Mesenchymal stem cell (in vitro differentiated cells and primary cell): ENCODE data around the gene PLCD1.

ENCODE experiments used
- DNase-seq: peaks from one replicate; pipeline ENCODE4 v3.0.0-alpha.2; 2013
- H2AFZ ChIP-seq: one replicate; pipeline ENCODE4 v1.6.1; 2013; ENCODE audit warnings: low read depth, mild to moderate bottlenecking, control low read depth, inconsistent platforms, low read length, moderate library complexity
- H2AK5ac ChIP-seq: 2 replicates; pipeline ENCODE4 v1.6.1; 2013; ENCODE audit warnings: low read length, moderate library complexity, mild to moderate bottlenecking, inconsistent platforms; ENCODE audit not compliant: severe bottlenecking
- H2BK120ac ChIP-seq: one replicate; pipeline ENCODE4 v1.6.1; 2013; ENCODE audit warnings: low read depth, mild to moderate bottlenecking, inconsistent platforms, low read length, moderate library complexity
- H2BK12ac ChIP-seq, 2 experiments: one replicate each; pipeline ENCODE4 v1.6.1; 2013; ENCODE audit warnings: inconsistent platforms in 2 of 2, low read length in 2 of 2, mild to moderate bottlenecking in 2 of 2, moderate library complexity in 2 of 2, control low read depth in 1 of 2
- H2BK15ac ChIP-seq: one replicate; pipeline ENCODE4 v1.6.1; 2013; ENCODE audit warnings: mild to moderate bottlenecking, low read depth, inconsistent platforms; ENCODE audit not compliant: poor library complexity, severe bottlenecking
- H2BK5ac ChIP-seq: 2 replicates; pipeline ENCODE4 v1.6.1; 2013; ENCODE audit warnings: low read depth, mild to moderate bottlenecking, low read length, control low read depth, inconsistent platforms; ENCODE audit not compliant: poor library complexity, severe bottlenecking
- H3K14ac ChIP-seq, 2 experiments: one replicate each; pipeline ENCODE4 v1.6.1; 2013; ENCODE audit warnings: inconsistent platforms in 2 of 2, low read length in 2 of 2, control low read depth in 1 of 2, mild to moderate bottlenecking in 1 of 2, moderate library complexity in 1 of 2
- H3K18ac ChIP-seq, 2 experiments: one replicate each; pipeline ENCODE4 v1.6.1; 2013; ENCODE audit warnings: inconsistent platforms in 2 of 2, low read length in 2 of 2, control low read depth in 1 of 2, low read depth in 1 of 2, mild to moderate bottlenecking in 1 of 2
- H3K23ac ChIP-seq, 2 experiments: one replicate each; pipeline ENCODE4 v1.6.1; 2013; ENCODE audit warnings: inconsistent platforms in 2 of 2, low read length in 2 of 2, mild to moderate bottlenecking in 2 of 2, moderate library complexity in 2 of 2, control low read depth in 1 of 2
- H3K27ac ChIP-seq: 2 replicates; pipeline ENCODE4 v1.5.1; 2013; ENCODE audit warnings: mild to moderate bottlenecking, moderate library complexity, low read length, control low read depth, inconsistent platforms; ENCODE audit not compliant: poor library complexity, severe bottlenecking
- H3K27me3 ChIP-seq, 2 experiments: 2 replicates each; pipeline versions ENCODE4 v1.6.1 to v1.7.0; 2013; ENCODE audit warnings: low read length in 2 of 2, mild to moderate bottlenecking in 2 of 2, moderate library complexity in 2 of 2, control low read depth in 1 of 2, inconsistent platforms in 1 of 2; ENCODE audit not compliant: control insufficient read depth in 1 of 2, insufficient read depth in 1 of 2
- H3K36me3 ChIP-seq, 2 experiments: 2 replicates each; pipeline versions ENCODE4 v1.6.1 to v1.7.0; 2013; ENCODE audit warnings: low read length in 2 of 2, control low read depth in 1 of 2, inconsistent platforms in 1 of 2, low read depth in 1 of 2, mild to moderate bottlenecking in 1 of 2; ENCODE audit not compliant: insufficient read depth in 2 of 2, control insufficient read depth in 1 of 2
- H3K4ac ChIP-seq, 2 experiments: one replicate each; pipeline ENCODE4 v1.6.1; 2013; ENCODE audit warnings: inconsistent platforms in 2 of 2, low read length in 2 of 2, mild to moderate bottlenecking in 2 of 2, moderate library complexity in 2 of 2, control low read depth in 1 of 2, low read depth in 1 of 2
- H3K4me1 ChIP-seq: 2 replicates; pipeline ENCODE4 v1.6.1; 2013; ENCODE audit warnings: low read depth, low read length, control low read depth; ENCODE audit not compliant: control insufficient read depth, insufficient read depth
- H3K4me2 ChIP-seq: 2 replicates; pipeline ENCODE4 v1.6.1; 2013; ENCODE audit warnings: low read length, mild to moderate bottlenecking, inconsistent platforms; ENCODE audit not compliant: poor library complexity, severe bottlenecking
- H3K4me3 ChIP-seq, 2 experiments: 2 replicates each; pipeline versions ENCODE4 v1.5.1 to v1.7.0; 2013; ENCODE audit warnings: low read length in 2 of 2, mild to moderate bottlenecking in 2 of 2, control low read depth in 1 of 2, low read depth in 1 of 2; ENCODE audit not compliant: insufficient read depth in 1 of 2
- H3K79me1 ChIP-seq: replicated peaks from 2 replicates; pipeline ENCODE4 v1.6.1; 2013; ENCODE audit warnings: mild to moderate bottlenecking, control low read depth, low read length, inconsistent platforms; ENCODE audit not compliant: poor library complexity, severe bottlenecking
- H3K9ac ChIP-seq: 2 replicates; pipeline ENCODE4 v1.7.0; 2013; ENCODE audit warnings: mild to moderate bottlenecking, low read length, moderate library complexity
- H3K9me3 ChIP-seq: 2 replicates; pipeline ENCODE4 v1.7.0; 2013; ENCODE audit warnings: mild to moderate bottlenecking, low read length; ENCODE audit not compliant: control insufficient read depth
- H4K8ac ChIP-seq: one replicate; pipeline ENCODE4 v1.6.1; 2013; ENCODE audit warnings: inconsistent platforms, mild to moderate bottlenecking, low read length, moderate library complexity
- H4K91ac ChIP-seq: one replicate; pipeline ENCODE4 v1.6.1; 2013; ENCODE audit warnings: mild to moderate bottlenecking, low read length, inconsistent platforms
- WGBS: methylation state at CpG from one replicate; pipeline ENCODE4 v1.1.7; 2013; ENCODE audit warnings: mixed read lengths; 5-methylcytosine and 5-hydroxymethylcytosine counted together

The PLCD1 gene

GRCh38 chr3:38008191-38008701 lies 21.2 kb downstream of the PLCD1 start:
- DNase-seq = no peak
- Histone ChIP-seq H3K18ac (no peak overlapping the region), H3K4me2 (no peak overlapping the region), H2AK5ac (no peak overlapping the region), H4K91ac (no peak overlapping the region), H3K4me3 (no peak overlapping the region), H3K36me3 (peaks cover 54 to 56% of the 10 kb centered on the region in 2 experiments), H4K8ac (no peak overlapping the region), H2BK12ac (no peak overlapping the region), H3K27me3 (no peaks in the 10 kb centered on the region), H2BK5ac (no peak overlapping the region), H3K79me1 (no peaks in the 10 kb centered on the region), H3K23ac (no peak overlapping the region), H2BK15ac (no peak overlapping the region), H3K14ac (no peak overlapping the region), H3K9me3 (no peaks in the 10 kb centered on the region), H3K27ac (no peak overlapping the region), H2AFZ (no peak overlapping the region), H3K4ac (no peak overlapping the region), H3K9ac (no peak overlapping the region), H3K4me1 (peaks cover 2% of the 10 kb centered on the region), H2BK120ac (no peak overlapping the region)
- WGBS = 96% methylated on average over 19 of the region's 19 CpGs

GRCh38 chr3:38007754-38008090 lies 21.7 kb downstream of the PLCD1 start:
- Histone ChIP-seq H3K18ac (no peak overlapping the region), H3K9me3 (no peaks in the 10 kb centered on the region), H2AFZ (no peak overlapping the region), H2BK120ac (no peak overlapping the region), H3K4me3 (no peak overlapping the region), H3K27me3 (no peaks in the 10 kb centered on the region), H3K4me2 (no peak overlapping the region), H3K4me1 (peaks cover 2% of the 10 kb centered on the region), H3K79me1 (no peaks in the 10 kb centered on the region), H3K4ac (no peak overlapping the region), H3K27ac (no peak overlapping the region), H2BK5ac (no peak overlapping the region), H2BK15ac (no peak overlapping the region), H3K14ac (peak overlapping the region in 1 of 2 experiments; percentile 22), H3K36me3 (peaks cover 54 to 58% of the 10 kb centered on the region in 2 experiments), H4K8ac (no peak overlapping the region), H4K91ac (no peak overlapping the region), H2BK12ac (no peak overlapping the region), H2AK5ac (no peak overlapping the region), H3K9ac (no peak overlapping the region), H3K23ac (no peak overlapping the region)
- WGBS = 100% methylated on average over 2 of the region's 7 CpGs
- DNase-seq = no peak

- no peaks in the 10 kb centered on the region for H3K27me3 ChIP-seq
- H4K8ac ChIP-seq = no peak overlapping the region
- no peak overlapping the region for H2BK12ac ChIP-seq
- no peak overlapping the region for H3K18ac ChIP-seq
- H2AFZ ChIP-seq = no peak overlapping the region
- no peak overlapping the region for H3K4ac ChIP-seq
- peaks cover 2% of the 10 kb centered on the region for H3K4me1 ChIP-seq
- H2AK5ac ChIP-seq = no peak overlapping the region
- no peaks in the 10 kb centered on the region for H3K79me1 ChIP-seq
- H4K91ac ChIP-seq = no peak overlapping the region
- no peak overlapping the region for H3K14ac ChIP-seq
- peaks cover 54 to 67% of the 10 kb centered on the region in 2 experiments for H3K36me3 ChIP-seq
- H3K9me3 ChIP-seq = no peaks in the 10 kb centered on the region
- no peak overlapping the region for H2BK5ac ChIP-seq
- no peak overlapping the region for H3K9ac ChIP-seq
- H2BK15ac ChIP-seq = no peak overlapping the region
- H2BK120ac ChIP-seq = no peak overlapping the region
- no peak overlapping the region for H3K4me3 ChIP-seq
- WGBS = 97% methylated on average over 14 of the region's 16 CpGs
- H3K23ac ChIP-seq = no peak overlapping the region
- H3K4me2 ChIP-seq = no peak overlapping the region
- DNase-seq = no peak
- no peak overlapping the region for H3K27ac ChIP-seq
These were observed 22.9 kb downstream of the PLCD1 start for GRCh38 chr3:38006445-38006995.

- H3K9me3 ChIP-seq = no peaks in the 10 kb centered on the region
- no peak overlapping the region for H3K27ac ChIP-seq
- no peak overlapping the region for H3K23ac ChIP-seq
- no peak overlapping the region for H3K4ac ChIP-seq
- WGBS = 84% methylated on average over 5 of the region's 5 CpGs
- no peak for DNase-seq
- H2BK12ac ChIP-seq = no peak overlapping the region
- no peak overlapping the region for H2BK120ac ChIP-seq
- no peak overlapping the region for H2AK5ac ChIP-seq
- H3K36me3 ChIP-seq = peaks cover 53 to 66% of the 10 kb centered on the region in 2 experiments
- peaks cover 2% of the 10 kb centered on the region for H3K4me1 ChIP-seq
- no peak overlapping the region for H2BK15ac ChIP-seq
- no peak overlapping the region for H3K18ac ChIP-seq
- H4K91ac ChIP-seq = no peak overlapping the region
- no peak overlapping the region for H3K9ac ChIP-seq
- no peaks in the 10 kb centered on the region for H3K27me3 ChIP-seq
- H3K14ac ChIP-seq = no peak overlapping the region
- no peak overlapping the region for H2AFZ ChIP-seq
- no peaks in the 10 kb centered on the region for H3K79me1 ChIP-seq
- no peak overlapping the region for H4K8ac ChIP-seq
- no peak overlapping the region for H3K4me2 ChIP-seq
- H3K4me3 ChIP-seq = no peak overlapping the region
- no peak overlapping the region for H2BK5ac ChIP-seq
These were observed 23.4 kb downstream of the PLCD1 start for GRCh38 chr3:38006031-38006430.
